GM21381 (cell line): ENCODE results near the gene CD44.

Experiments used
- ATAC-seq: cut with Tn5 transposase; IDR thresholded peaks from one replicate; pipeline ENCODE4 v1.9.1; 2021; ENCODE audit warnings: mild to moderate bottlenecking, moderate library complexity; ENCODE audit not compliant: unreplicated experiment

The CD44 gene

GRCh38 chr11:35136311-35136710 lies 2.7 kb upstream of the CD44 start:
- no peak for ATAC-seq

DNA sequence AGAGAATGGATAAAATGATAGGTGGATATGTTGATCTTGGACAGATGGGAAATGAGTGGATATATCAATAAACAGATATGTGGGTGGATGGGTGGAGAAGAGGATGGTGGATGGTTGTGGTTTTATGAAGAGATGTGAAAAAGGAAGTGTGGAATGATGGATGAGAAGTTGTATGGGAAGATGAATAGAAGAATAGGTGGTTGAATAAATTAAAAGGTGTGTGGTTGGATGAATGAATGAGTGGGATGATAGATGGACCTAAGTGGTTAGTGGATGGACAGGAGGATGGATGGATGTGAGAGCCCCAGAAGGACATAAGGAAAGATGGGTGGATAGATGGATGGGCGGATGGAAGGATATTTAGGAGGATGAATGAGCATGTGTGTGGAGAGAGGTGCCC lies 913 bp upstream of the CD44 start:
- no peak for ATAC-seq

- no peak for ATAC-seq
Measured at GRCh38 chr11:35138606-35138942, 397 bp upstream of the CD44 start.

GRCh38 chr11:35139722-35140282 lies 831 bp downstream of the CD44 start:
- ATAC-seq = no peak

DNA sequence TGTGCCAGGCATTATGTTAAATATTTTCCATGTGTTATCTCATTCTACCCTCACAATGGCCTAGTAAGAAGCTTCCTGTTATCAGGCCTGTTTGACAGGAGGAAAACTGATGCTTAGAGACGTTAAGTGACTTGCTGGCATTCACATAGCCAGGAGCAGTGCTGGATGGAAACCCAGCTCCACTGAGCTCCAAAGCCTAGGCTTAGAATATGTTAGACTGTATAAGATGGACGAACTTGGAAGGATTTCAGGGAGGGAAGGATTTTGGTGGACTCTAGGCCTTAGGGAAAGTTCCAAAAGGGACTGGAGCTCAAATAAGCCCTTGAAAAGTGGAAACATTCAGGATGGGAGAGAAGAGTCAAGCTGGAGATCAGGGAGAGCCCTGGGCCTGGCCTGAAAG lies 2.1 kb downstream of the CD44 start:
- ATAC-seq = no peak

DNA sequence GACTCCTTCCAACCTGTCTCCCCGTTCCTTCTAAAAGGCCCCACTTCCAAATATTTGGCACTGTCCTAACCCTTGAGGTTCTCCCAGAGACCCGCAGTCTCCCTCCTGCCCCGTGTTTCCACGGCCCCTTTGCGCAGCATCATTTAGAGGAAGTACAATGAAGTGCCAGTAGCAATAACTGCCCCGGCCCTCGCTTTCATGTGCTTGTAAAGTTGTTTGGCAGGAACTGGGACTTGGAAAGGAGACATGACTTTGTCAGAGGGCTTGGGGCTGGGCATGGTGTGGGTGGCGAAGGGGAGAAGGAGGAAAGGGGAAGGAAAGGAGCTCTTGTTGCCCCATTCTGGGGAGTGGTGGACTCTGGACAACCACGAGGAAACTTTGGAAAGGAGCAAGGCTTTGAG lies 2.6 kb downstream of the CD44 start:
- no peak for ATAC-seq

- ATAC-seq = no peak
Measured at GRCh38 chr11:35142481-35143075, 3.6 kb downstream of the CD44 start.

DNA sequence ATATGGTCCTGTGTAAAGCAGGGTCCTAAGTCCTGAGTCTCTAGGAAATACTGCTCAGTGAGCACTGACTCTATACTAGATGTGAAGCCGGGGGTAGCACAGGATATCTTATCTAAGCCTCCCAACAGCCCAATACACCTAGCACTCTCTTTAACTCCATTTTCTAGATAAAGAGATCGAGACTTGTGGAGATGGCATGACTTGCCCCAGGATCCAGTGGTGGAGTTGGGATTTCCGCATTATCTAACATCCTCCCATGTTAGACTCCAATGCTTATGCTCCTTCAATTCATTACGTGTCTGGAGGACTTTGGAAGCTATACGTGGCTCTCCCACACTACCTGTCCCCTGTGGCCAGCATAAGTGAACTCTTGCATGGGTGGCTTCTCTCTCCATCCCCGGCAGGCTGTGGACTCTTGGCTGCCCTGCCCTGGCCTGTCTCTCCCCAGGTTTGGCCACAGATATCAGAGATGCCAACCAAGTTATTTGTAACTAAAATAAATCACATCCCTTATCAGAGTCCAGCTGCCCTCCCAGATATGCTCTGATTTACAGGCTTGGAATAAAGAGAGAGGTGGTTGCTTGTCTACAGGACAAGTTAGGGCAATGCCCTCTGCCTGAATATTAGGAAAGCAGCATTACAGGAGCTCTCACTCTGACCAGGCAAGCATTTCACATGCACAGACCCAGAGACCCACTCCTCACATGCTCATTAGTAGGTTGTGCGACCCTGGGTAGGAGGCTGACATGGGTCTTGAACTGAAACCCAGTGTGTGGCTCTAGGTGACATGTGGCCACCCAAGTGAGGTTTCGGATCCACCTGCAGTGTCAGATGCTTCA lies 4.5 kb downstream of the CD44 start:
- ATAC-seq = no peak

GRCh38 chr11:35144136-35144741 lies 5.3 kb downstream of the CD44 start:
- ATAC-seq = peak; percentile 42

DNA sequence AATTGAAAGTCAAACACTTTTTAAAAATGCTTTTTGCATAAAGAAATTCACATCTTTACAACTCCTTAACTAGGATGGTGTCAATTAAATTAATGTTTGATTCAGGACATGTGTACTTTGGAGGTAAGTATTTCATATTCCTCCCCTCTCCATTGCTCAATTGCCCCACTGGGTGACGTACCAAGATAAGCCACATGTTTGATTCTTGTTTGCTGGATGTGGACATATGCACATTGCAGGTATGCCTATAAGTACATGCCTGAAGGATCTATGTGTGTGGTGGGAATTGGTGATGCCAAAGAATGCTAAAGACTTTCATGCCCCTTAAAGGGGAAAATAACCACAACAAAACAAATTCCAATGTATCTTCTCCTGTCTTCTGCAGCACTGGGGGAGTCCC lies 5.8 kb downstream of the CD44 start:
- no peak for ATAC-seq

- ATAC-seq = peak; percentile 65
Measured at GRCh38 chr11:35145271-35145670, 6.3 kb downstream of the CD44 start.

GRCh38 chr11:35146074-35146521 lies 7.1 kb downstream of the CD44 start:
- ATAC-seq = peak; percentile 29

GRCh38 chr11:35146711-35147110 lies 7.7 kb downstream of the CD44 start:
- no peak for ATAC-seq

DNA sequence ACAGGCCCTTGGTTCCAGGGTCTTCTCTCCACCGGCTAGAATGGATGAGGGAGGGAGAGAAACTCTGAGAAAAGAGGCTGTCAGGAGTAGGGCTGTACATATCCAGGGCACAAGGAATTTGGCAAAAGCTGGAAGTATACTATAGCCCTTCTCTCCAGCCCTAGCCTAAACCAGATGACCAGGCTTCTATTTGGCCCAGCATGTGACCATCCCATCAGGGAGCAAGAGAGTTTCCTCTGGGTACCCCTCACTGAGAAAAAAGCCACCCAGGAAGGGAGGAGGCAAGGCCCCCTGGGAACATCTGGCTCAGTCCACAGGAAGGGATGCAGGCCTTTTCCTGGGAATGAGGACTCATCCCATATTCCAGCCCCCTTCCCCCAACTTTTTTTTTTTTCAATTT lies 8.3 kb downstream of the CD44 start:
- ATAC-seq = no peak

GRCh38 chr11:35148163-35148837 lies 9.3 kb downstream of the CD44 start:
- no peak for ATAC-seq

DNA sequence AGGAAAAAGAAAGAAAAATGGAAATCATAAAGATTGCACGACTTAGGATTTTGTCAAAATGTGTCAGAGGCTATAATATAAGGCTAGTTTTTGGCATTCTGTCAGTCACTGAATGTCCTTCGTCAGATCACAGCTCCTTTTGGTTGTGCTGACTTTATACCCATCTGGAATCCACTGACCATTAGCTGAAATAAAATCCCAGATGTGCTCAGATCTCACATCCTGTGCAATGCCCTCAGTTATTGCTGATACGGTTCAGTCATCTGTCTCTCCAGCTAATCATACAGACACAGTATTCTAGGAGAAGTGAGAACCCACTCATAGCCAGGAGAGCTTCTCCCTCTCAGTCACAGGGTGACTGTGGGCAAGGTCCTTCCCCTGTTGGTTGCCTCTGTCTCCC lies 11.5 kb downstream of the CD44 start:
- no peak for ATAC-seq

- no peak for ATAC-seq
Measured at GRCh38 chr11:35151241-35151640, 12.3 kb downstream of the CD44 start.

GRCh38 chr11:35151683-35152280 lies 12.8 kb downstream of the CD44 start:
- no peak for ATAC-seq

- ATAC-seq = no peak
Measured at GRCh38 chr11:35152575-35152974, 13.6 kb downstream of the CD44 start.

GRCh38 chr11:35153280-35153679 lies 14.3 kb downstream of the CD44 start:
- ATAC-seq = no peak

- no peak for ATAC-seq
Measured at GRCh38 chr11:35154952-35155351, 16.0 kb downstream of the CD44 start.
